Dedifferentiated amniotic fluid mesenchymal stem cell (primary cell): Measurements from ENCODE around the gene ZSWIM2.
A peak's percentile ranks its signal among the peaks of the same experiment; 100 is the strongest.
"Not testable (repeated sequence)": the region's sequence is repeated elsewhere in the genome, so short reads cannot be mapped to it uniquely, and the experiment has no call there.

Experiments used
- DNase-seq: peaks from one replicate; pipeline ENCODE4 v3.0.0-alpha.2; 2016; ENCODE audit errors: extremely low spot score

ZSWIM2 gene

GRCh38 chr2:186848873-186849578, at the start of gene ZSWIM2:
Gene ZSWIM2 (minus strand): TSS chr2:186849170. CDS start chr2:186849130, 40 bp downstream.
- peak; percentile 91 for DNase-seq

GRCh38 chr2:186896220-186896619, 47.2 kb upstream of the ZSWIM2 start:
- not testable (repeated sequence) for DNase-seq

GRCh38 chr2:186895451-186895850, 46.5 kb upstream of the ZSWIM2 start:
- DNase-seq, result no peak

GRCh38 chr2:186894478-186894877, 45.5 kb upstream of the ZSWIM2 start:
- no peak for DNase-seq

- no peak for DNase-seq
Observed at GRCh38 chr2:186892821-186893220, 43.9 kb upstream of the ZSWIM2 start.

GRCh38 chr2:186891185-186891621, 42.2 kb upstream of the ZSWIM2 start:
- DNase-seq, result no peak

- no peak for DNase-seq
Observed at GRCh38 chr2:186889101-186889879, 40.3 kb upstream of the ZSWIM2 start.

GRCh38 chr2:186887107-186888090, 38.4 kb upstream of the ZSWIM2 start:
- DNase-seq, result peak; percentile 33

- no peak for DNase-seq
Observed at GRCh38 chr2:186884587-186884986, 35.6 kb upstream of the ZSWIM2 start.

- no peak for DNase-seq
Observed at GRCh38 chr2:186883666-186884065, 34.7 kb upstream of the ZSWIM2 start.

- DNase-seq, result no peak
Observed at GRCh38 chr2:186882511-186883071, 33.6 kb upstream of the ZSWIM2 start.

- DNase-seq, result no peak
Observed at GRCh38 chr2:186881660-186882059, 32.7 kb upstream of the ZSWIM2 start.

GRCh38 chr2:186879312-186879711, 30.3 kb upstream of the ZSWIM2 start:
- no peak for DNase-seq

- DNase-seq, result no peak
Observed at GRCh38 chr2:186874713-186875112, 25.7 kb upstream of the ZSWIM2 start.

GRCh38 chr2:186871881-186872280, 22.9 kb upstream of the ZSWIM2 start:
- DNase-seq, result no peak

- no peak for DNase-seq
Observed at GRCh38 chr2:186868344-186868743, 19.4 kb upstream of the ZSWIM2 start.

- DNase-seq, result peak; percentile 68
Observed at GRCh38 chr2:186862869-186863709, 14.1 kb upstream of the ZSWIM2 start.

- no peak for DNase-seq
Observed at GRCh38 chr2:186855216-186855615, 6.2 kb upstream of the ZSWIM2 start.

- peak; percentile 79 for DNase-seq
Observed at GRCh38 chr2:186853951-186854350, 5.0 kb upstream of the ZSWIM2 start.

GRCh38 chr2:186852508-186852907, 3.5 kb upstream of the ZSWIM2 start:
- DNase-seq, result no peak

- no peak for DNase-seq
Observed at GRCh38 chr2:186842373-186842772, 6.6 kb downstream of the ZSWIM2 start.
